GM23338 (cell line): Measurements from ENCODE around the gene PDE6A.

Experiments used
- CTCF ChIP-seq, 2 experiments: fragments of 200-600 bp in 1 of 2; sonication (generic) in 1 of 2; conservative IDR thresholded peaks; 2 replicates each; pipeline versions ENCODE4 v1.5.1 to v1.6.1; 2016 to 2017; ENCODE audit warnings: antibody characterized with exemption in 2 of 2, low read depth in 2 of 2, mild to moderate bottlenecking in 2 of 2, moderate library complexity in 1 of 2
- EZH2 ChIP-seq: fragments of 200-600 bp; sonication (generic); IDR thresholded peaks from one replicate; pipeline ENCODE4 v1.8.0; 2017; ENCODE audit warnings: antibody characterized with exemption, mild to moderate bottlenecking, low read depth; ENCODE audit not compliant: unreplicated experiment
- EZH2phosphoT487 ChIP-seq: fragments of 200-600 bp; sonication (generic); IDR thresholded peaks from one replicate; pipeline ENCODE4 v1.8.1; 2018; ENCODE audit warnings: antibody characterized with exemption; ENCODE audit not compliant: unreplicated experiment
- POLR2AphosphoS5 ChIP-seq: IDR thresholded peaks from 2 replicates; pipeline ENCODE4 v1.6.1; 2016; ENCODE audit warnings: antibody characterized with exemption, low read depth

- no peak for TF ChIP-seq CTCF (conservative IDR thresholded peaks at IDR 0.05; ENCODE audit: low read depth in 2 of 2)
- no peak for TF ChIP-seq POLR2AphosphoS5
- no peak for TF ChIP-seq EZH2phosphoT487
- no peak for TF ChIP-seq EZH2
These were observed 40.2 kb downstream of the PDE6A start for GRCh38 chr5:149904293-149904886.
